HUES64 (cell line): ENCODE results near the gene ERN2. TPM values are rescaled to one million over a fixed set of nuclear protein-coding genes. Genes with fewer than 3 reads are reported as not detected.
"Not testable (repeated sequence)": the region's sequence is repeated elsewhere in the genome, so short reads cannot be mapped to it uniquely, and the experiment has no call there.

ENCODE experiments used
- H3K27ac ChIP-seq: 2 replicates; pipeline ENCODE4 v1.7.0; 2013; ENCODE audit warnings: low read depth, low read length, inconsistent platforms
- H3K27me3 ChIP-seq: 2 replicates; pipeline ENCODE4 v1.6.1; 2013; ENCODE audit warnings: mild to moderate bottlenecking, low read length; ENCODE audit not compliant: insufficient read depth
- H3K36me3 ChIP-seq: 2 replicates; pipeline ENCODE4 v1.6.1; 2013; ENCODE audit warnings: mild to moderate bottlenecking, low read length; ENCODE audit not compliant: insufficient read depth
- H3K4me1 ChIP-seq: 2 replicates; pipeline ENCODE4 v1.6.1; 2013; ENCODE audit warnings: mild to moderate bottlenecking, low read length, moderate library complexity; ENCODE audit not compliant: insufficient read depth
- H3K4me3 ChIP-seq: 2 replicates; pipeline ENCODE4 v1.5.1; 2013; ENCODE audit warnings: mild to moderate bottlenecking, low read length, moderate library complexity
- H3K9ac ChIP-seq: 2 replicates; pipeline ENCODE4 v1.6.1; 2013; ENCODE audit warnings: mild to moderate bottlenecking, low read depth, low read length
- H3K9me3 ChIP-seq: 2 replicates; pipeline ENCODE4 v1.6.1; 2013; ENCODE audit warnings: low read depth, low read length; ENCODE audit not compliant: insufficient read depth
- WGBS: fragments of 150-250, 120-280 bp; methylation state at CpG from one replicate; pipeline ENCODE4 v1.1.7; 2013; ENCODE audit warnings: missing lambda C conversion rate; 5-methylcytosine and 5-hydroxymethylcytosine counted together
- polyA plus RNA-seq, 2 experiments: library from polyadenylated mRNA; stranded (reverse); fragments of 50-300 nt; gene quantifications; one replicate each; pipeline ENCODE4 v1.2.3, GENCODE V29; 2013

The ERN2 gene
- polyA plus RNA-seq (2013, experiment 1 of 2) = 0.60 TPM
- polyA plus RNA-seq (2013, experiment 2 of 2) = 0.82 TPM

GRCh38 chr16:23712976-23713375 is at the start of gene ERN2:
Gene ERN2 (minus strand): TSS chr16:23713222. CDS start chr16:23713187, 35 bp downstream.
- Histone ChIP-seq H3K9ac (no peak within 1 kb of the TSS), H3K4me1 (no peaks in the 10 kb centered on the region; the same call in 1 of the 2 replicates), H3K9me3 (peaks cover 8% of the 10 kb centered on the region; the same call in 1 of the 2 replicates), H3K36me3 (no peaks in the 10 kb centered on the region), H3K4me3 (peak within 1 kb of the TSS; percentile 44), H3K27me3 (peaks cover 18% of the 10 kb centered on the region), H3K27ac (no peak within 1 kb of the TSS)
- 89% methylated on average over 37 of the region's 37 CpGs for WGBS

- Histone ChIP-seq H3K4me3 (no peak overlapping the region), H3K27ac (no peak overlapping the region), H3K9ac (no peak overlapping the region), H3K36me3 (no peaks in the 10 kb centered on the region; the same call in 1 of the 2 replicates), H3K27me3 (peaks cover 29% of the 10 kb centered on the region), H3K4me1 (peaks cover 5% of the 10 kb centered on the region; the same call in 1 of the 2 replicates), H3K9me3 (no peaks in the 10 kb centered on the region)
- WGBS = 90% methylated on average over 6 of the region's 6 CpGs
Observed at GRCh38 chr16:23757937-23758619, 45.1 kb upstream of the ERN2 start.

- peaks cover 5% of the 10 kb centered on the region; the same call in 1 of the 2 replicates for H3K4me1 ChIP-seq
- H3K27me3 ChIP-seq = peaks cover 29% of the 10 kb centered on the region
- no peak overlapping the region for H3K4me3 ChIP-seq
- WGBS = 91% methylated on average over 9 of the region's 9 CpGs
- no peak overlapping the region for H3K27ac ChIP-seq
- H3K9ac ChIP-seq = no peak overlapping the region
- no peaks in the 10 kb centered on the region for H3K9me3 ChIP-seq
- H3K36me3 ChIP-seq = no peaks in the 10 kb centered on the region; the same call in 1 of the 2 replicates
Observed at GRCh38 chr16:23757116-23757515, 44.1 kb upstream of the ERN2 start.

GRCh38 chr16:23755484-23755809 is 42.4 kb upstream of the ERN2 start:
- WGBS = 76% methylated on average over 15 of the region's 15 CpGs

GRCh38 chr16:23754594-23755483 is 41.8 kb upstream of the ERN2 start, which contains the start of gene CHP2:
Gene CHP2 (plus strand): TSS chr16:23755026. CDS start chr16:23755050, 24 bp downstream.
- H3K27me3 ChIP-seq = peaks cover 29% of the 10 kb centered on the region
- WGBS = 26% methylated on average over 80 of the region's 80 CpGs
- no peaks in the 10 kb centered on the region; the same call in 1 of the 2 replicates for H3K36me3 ChIP-seq
- H3K9ac ChIP-seq = peak within 1 kb of the TSS; percentile 30; the same call in 1 of the 2 replicates
- H3K27ac ChIP-seq = no peak within 1 kb of the TSS
- H3K4me3 ChIP-seq = peak within 1 kb of the TSS; percentile 59
- H3K4me1 ChIP-seq = peaks cover 5% of the 10 kb centered on the region; the same call in 1 of the 2 replicates
- H3K9me3 ChIP-seq = no peaks in the 10 kb centered on the region

More at GRCh38 chr16:23755484-23755809, 42.4 kb upstream of the ERN2 start:
- H3K4me1 ChIP-seq = peaks cover 5% of the 10 kb centered on the region; the same call in 1 of the 2 replicates
- no peak overlapping the region for H3K27ac ChIP-seq
- H3K36me3 ChIP-seq = no peaks in the 10 kb centered on the region; the same call in 1 of the 2 replicates
- H3K9ac ChIP-seq = no peak overlapping the region
- H3K4me3 ChIP-seq = peak overlapping the region; percentile 59; the same call in 1 of the 2 replicates
- no peaks in the 10 kb centered on the region for H3K9me3 ChIP-seq
- H3K27me3 ChIP-seq = peaks cover 29% of the 10 kb centered on the region

- H3K4me1 ChIP-seq = peaks cover 5% of the 10 kb centered on the region; the same call in 1 of the 2 replicates
- no peak overlapping the region for H3K9ac ChIP-seq
- 57% methylated on average over 17 of the region's 17 CpGs for WGBS
- no peaks in the 10 kb centered on the region; the same call in 1 of the 2 replicates for H3K36me3 ChIP-seq
- H3K9me3 ChIP-seq = no peaks in the 10 kb centered on the region
- peaks cover 29% of the 10 kb centered on the region for H3K27me3 ChIP-seq
- H3K27ac ChIP-seq = no peak overlapping the region
- H3K4me3 ChIP-seq = peak overlapping the region; percentile 59
Observed at GRCh38 chr16:23753908-23754593, 41.0 kb upstream of the ERN2 start.

- H3K4me3 ChIP-seq, H3K9me3 ChIP-seq, H3K27ac ChIP-seq, H3K4me1 ChIP-seq, H3K9ac ChIP-seq, H3K36me3 ChIP-seq: not testable (repeated sequence)
- no CpG with 5 or more reads among the region's 1 CpG for WGBS
- peaks cover 22% of the 10 kb centered on the region for H3K27me3 ChIP-seq
Observed at GRCh38 chr16:23751053-23751452, 38.0 kb upstream of the ERN2 start.

GRCh38 chr16:23748630-23749029 is 35.6 kb upstream of the ERN2 start:
- Histone ChIP-seq H3K27ac (no peak overlapping the region), H3K4me1 (no peaks in the 10 kb centered on the region), H3K4me3 (no peak overlapping the region), H3K9me3 (no peaks in the 10 kb centered on the region), H3K36me3 (no peaks in the 10 kb centered on the region), H3K27me3 (no peaks in the 10 kb centered on the region; the same call in 1 of the 2 replicates), H3K9ac (no peak overlapping the region)
- WGBS = no CpG with 5 or more reads among the region's 1 CpG

- Histone ChIP-seq H3K27ac (no peak overlapping the region), H3K36me3 (no peaks in the 10 kb centered on the region), H3K4me3 (no peak overlapping the region), H3K9me3 (no peaks in the 10 kb centered on the region), H3K9ac (no peak overlapping the region), H3K4me1 (no peaks in the 10 kb centered on the region), H3K27me3 (no peaks in the 10 kb centered on the region; the same call in 1 of the 2 replicates)
- WGBS = 92% methylated on average over 4 of the region's 4 CpGs
Observed at GRCh38 chr16:23745263-23745662, 32.2 kb upstream of the ERN2 start.

- H3K4me3 ChIP-seq = no peak overlapping the region
- H3K36me3 ChIP-seq = no peaks in the 10 kb centered on the region
- no peaks in the 10 kb centered on the region for H3K4me1 ChIP-seq
- 37% methylated on average over 4 of the region's 4 CpGs for WGBS
- no peak overlapping the region for H3K27ac ChIP-seq
- no peak overlapping the region for H3K9ac ChIP-seq
- no peaks in the 10 kb centered on the region for H3K9me3 ChIP-seq
- no peaks in the 10 kb centered on the region; the same call in 1 of the 2 replicates for H3K27me3 ChIP-seq
Observed at GRCh38 chr16:23742766-23743165, 29.7 kb upstream of the ERN2 start.
